Measurements from ENCODE around the gene ZNF500.
"Not testable (repeated sequence)": the region's sequence is repeated elsewhere in the genome, so short reads cannot be mapped to it uniquely, and the experiment has no call there.

Gene ZNF500

DNA sequence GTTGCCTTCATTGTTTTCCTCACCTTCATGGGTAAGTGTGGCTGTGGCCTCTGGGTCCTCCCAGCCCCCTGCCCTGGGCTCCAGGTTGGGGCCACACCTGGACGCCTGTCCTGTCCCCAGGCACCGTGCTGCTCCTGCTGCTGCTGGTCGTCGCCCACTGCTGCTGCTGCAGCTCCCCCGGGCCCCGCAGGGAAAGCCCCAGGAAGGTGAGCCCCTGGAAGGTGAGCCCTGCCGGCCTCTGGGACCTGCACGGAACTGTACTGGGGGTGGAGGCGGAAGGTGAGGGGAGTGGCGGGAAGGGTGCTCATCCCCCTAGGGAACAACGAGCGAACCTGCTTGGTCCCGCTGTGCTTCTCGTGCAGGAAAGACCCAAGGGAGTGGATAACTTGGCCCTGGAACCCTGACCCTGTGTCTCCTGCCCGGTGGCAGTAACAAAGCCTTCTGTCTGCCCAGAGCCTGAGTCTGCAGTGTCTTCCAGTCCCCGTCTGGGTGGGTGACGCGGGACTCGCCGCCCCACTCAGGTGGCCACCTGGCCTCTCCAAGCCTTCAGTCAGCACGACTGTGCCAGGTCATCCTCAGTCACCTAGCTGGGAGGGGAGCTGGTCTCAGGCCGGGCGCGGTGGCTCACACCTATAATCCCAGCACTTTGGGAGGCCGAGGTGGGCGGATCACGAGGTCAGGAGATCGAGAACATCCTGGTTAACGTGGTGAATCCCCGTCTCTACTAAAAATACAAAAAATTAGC is 29.0 kb upstream of the ZNF500 start:
- DNase-seq = no peak

DNA sequence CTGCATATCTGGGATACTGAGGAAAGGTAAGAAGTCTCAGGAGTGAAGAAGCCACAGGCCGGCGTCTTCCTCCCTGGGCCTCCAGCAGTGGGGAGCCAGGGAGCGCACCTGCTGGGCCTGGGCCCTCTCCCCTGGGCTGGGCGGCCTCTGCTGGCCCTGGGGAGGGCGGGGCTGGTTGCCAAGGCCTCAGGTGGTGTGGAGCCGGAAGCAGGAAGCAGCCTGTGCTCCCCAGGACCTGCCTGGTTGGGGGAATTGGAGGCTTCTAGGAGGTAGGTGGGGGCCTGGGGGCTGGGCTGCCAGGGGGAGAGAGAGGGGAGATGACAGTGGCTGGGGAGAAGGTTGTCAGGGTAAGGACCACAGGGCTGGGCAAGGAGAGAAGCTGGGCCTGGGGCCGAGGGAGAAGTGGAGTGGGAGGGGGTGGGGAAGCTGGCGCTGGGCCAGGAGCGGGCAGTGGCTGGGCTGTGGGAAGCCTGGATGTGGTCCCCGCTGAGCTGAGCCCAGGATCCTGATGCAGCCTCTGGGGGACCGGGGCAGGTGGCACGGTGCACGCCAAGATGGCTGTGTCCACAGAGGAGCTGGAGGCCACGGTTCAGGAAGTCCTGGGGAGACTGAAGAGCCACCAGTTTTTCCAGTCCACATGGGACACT is 28.3 kb upstream of the ZNF500 start, which contains the start of gene SMIM22:
Gene SMIM22 (plus strand): TSS at position 189 of the 647 bp plus-strand sequence. CDS start 366 bp downstream, at position 555.
- no peak for DNase-seq

DNA sequence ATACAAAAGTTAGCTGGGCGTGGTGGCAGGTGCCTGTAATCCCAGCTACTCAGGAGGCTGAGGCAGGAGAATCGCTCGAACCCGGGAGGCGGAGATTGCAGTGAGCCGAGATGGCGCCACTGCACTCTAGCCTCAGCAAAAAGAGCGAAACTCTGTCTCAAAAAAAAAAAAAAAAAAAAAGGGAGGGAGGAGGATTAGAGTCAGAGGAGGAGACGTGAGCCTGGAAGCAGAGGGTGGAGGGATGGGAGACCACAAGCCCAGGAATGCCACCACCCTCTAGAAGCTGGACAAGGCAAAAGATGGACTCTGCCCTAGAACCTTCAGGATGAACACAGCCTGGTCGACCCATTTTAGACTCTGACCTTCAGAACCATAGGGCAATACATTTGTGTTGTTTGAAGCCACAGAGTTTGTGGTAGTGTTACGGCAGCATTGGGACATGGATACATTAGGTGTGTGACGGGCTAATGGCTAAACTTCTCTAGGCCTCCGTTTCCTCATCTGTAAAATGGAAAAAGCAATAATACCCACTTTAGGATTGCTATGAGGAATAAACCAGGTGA is 26.1 kb upstream of the ZNF500 start:
- DNase-seq = no peak

DNA sequence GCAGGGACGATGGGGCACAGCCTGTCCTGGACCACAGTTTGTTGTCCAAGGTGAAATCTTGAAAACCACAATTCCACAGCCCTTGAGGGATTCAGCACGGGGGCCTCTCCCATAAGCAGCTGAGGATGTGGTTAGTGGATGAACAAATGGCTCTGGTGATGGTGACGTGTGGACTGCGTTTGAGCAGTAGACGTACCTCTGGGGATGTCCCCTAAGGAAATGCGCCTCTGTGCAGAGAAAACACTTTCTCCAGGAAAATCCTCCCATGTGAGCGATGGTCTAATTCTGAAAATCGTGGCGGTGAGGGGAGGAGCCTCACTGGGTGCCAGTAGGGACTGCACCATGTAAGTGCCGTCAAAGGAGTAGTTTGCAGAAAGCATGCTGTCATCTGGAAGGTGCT is 23.9 kb upstream of the ZNF500 start:
- DNase-seq = no peak

DNA sequence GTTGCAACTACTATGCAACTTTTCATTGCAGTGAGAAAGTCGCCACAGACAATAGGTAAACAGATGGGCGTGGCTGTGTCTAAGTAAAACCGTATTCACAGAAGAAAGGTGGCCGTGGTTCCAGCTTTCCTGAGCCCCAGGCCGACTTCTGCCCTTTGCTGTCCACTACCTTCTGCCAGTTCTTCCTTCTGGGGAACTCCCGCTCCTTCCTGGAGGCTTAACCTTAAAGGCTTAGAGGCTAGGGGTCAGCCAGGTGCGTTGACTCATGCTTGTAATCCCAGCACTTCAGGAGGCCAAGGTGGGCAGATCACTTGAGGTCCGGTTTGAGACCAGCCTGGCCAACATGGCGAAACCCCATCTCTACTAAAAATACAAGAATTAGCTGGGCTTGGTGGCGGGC is 23.3 kb upstream of the ZNF500 start:
- no peak for DNase-seq

DNA sequence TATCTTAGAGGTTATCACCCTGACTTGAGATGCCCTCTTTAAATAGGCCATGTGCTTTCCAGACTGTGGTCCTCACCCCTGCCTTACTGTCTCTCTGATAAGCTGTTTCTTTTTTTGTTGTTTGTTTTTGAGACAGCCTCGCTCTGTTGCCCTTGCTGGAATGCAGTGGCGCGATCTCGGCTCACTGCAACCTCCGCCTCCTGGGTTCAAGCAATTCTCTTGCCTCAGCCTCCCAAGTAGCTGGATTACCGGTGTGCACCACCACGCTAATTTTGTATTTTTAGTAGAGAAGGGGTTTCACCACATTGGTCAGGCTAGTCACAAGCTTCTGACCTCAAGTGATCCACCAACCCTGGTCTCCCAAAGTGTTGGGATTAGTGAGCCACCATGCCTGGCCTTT is 21.9 kb upstream of the ZNF500 start:
- DNase-seq = no peak

DNA sequence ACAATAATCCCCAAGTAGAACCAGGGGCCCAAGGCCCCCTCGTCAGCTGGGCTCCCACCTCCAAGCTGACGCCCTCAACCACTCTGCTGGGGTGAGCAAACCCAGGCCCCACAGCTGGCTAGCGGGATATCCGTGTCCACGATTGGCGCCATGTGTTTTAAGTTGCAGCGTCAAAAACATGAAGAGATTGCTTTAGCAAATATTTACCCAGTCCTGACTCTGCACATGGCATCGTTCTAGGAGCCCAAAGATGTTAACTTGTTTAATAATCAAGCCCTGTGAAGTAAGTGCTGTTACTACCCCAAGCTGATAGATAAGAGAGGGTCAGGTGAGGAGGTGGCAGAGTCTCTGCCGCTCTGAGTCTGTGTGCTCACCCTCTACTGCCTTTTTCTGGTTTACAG is 21.5 kb upstream of the ZNF500 start:
- DNase-seq = no peak

DNA sequence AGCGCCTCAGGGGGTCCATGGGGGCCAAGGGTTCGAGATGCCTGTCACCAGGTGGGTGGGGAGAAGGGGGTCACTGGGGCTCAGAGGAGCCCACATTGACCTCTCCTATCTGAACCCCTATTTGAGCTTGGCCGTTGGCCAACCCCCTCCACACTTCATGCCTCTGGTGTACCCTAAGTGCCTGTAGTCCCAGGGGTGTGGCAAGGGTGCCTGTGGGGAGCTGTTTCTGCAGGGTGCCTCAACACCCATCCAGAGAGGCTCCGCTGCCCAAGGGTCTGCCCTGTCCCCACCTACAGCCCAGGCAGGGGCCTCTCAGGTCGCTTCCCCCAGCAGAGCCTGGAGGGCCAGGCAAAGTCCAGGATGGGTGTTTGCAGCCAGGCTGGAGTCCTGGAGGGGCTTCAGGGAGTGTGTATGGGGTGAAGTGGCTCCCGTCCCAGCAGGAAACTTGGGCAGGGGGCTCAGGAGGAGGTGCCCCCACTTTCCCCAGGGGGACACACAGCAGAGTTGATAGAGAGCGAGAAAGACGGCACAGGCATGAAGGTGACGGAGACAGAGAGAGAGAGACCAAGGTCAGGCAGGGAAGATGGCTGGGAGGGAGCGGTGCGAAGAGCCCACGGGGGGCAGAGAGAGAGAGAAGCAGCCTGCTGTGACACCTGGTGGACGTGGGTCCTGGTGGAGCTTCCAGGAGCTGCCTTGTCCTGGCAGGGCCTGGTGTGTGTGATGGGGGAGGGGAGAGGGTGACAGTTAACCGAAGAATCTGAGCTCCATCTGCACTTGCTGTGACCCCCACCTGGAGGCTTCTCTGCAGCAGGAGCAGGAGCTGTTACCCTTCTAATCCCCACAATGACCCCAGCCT is 20.9 kb upstream of the ZNF500 start, which contains the start of gene SEPTIN12:
Gene SEPTIN12 (minus strand): TSS at position 719 of the 856 bp plus-strand sequence. CDS start 700 bp downstream, at position 19.
- no peak for DNase-seq

DNA sequence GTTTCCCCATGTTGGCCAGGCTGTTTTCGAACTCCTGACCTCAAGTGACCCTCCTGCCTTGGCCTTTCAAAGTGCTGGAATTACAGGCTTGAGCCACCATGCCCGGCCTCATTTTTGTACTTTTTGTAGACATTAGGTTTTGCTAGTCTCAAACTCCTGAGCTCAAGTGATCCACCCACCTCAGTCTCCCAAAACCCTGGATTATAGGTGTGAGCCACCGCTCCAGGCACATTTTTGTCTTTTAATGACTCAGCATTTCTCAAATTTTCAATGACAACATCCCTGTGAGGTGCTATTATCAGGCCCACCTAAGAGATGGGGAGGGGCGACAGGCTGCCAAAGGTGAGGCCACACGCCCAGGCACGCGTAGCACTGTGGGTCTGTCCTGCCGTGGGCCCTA is 20.1 kb upstream of the ZNF500 start:
- no peak for DNase-seq

DNA sequence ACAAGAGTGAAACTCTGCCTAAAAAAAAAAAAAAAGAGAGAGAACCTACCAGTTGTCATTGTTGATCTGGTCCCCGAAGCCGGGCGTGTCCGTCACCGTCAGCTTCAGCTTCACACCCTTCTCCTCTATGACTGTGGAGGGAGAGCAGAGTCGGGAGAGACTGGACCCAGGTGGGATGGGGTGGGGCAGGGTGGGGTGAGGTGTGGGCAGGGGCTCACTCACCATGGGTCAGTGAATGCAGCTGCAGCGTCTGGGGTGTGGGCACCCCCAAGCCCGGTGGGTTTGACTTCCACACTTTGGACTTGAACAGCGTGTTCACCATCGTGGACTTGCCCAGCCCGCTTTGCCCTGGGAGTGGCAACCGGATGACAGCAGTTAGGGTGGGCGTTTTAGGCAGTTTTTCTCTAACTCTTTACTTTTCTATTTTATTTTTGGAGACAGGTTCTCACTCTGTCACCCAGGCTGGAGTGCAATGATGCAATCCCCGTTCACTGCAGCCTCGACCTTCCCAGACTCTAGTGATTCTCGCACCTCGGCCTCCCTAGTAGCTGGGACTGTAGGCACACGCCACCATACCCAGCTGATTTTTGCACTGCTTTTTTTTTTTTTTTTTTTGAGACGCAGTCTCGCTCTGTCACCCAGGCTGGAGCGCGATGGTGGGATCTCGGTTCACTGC is 18.9 kb upstream of the ZNF500 start:
- DNase-seq = no peak

DNA sequence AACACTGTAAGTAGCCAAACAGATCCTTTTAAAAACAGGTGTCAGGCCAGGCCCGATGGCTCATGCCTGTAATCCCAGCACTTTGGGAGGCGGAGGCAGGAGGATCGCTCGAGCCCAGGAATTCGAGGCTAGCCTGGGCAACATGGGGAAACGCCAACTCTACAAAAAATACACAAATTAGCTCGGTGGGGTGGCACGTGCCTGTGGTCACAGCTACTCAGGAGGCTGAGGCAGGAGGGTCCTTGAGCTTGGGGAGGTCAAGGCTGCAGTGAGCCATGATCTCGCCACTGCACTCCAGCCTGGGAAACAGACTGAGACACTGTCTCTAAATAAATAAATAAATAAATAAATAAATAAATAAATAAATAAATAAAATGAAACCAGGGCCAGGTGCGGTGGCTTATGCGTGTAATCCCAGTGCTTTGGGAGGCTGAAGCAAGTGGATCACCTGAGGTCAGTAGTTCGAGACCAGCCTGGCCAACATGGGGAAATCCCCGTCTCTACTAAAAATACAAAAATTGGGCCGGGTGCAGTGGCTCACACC is 17.6 kb upstream of the ZNF500 start:
- DNase-seq = not testable (repeated sequence)

DNA sequence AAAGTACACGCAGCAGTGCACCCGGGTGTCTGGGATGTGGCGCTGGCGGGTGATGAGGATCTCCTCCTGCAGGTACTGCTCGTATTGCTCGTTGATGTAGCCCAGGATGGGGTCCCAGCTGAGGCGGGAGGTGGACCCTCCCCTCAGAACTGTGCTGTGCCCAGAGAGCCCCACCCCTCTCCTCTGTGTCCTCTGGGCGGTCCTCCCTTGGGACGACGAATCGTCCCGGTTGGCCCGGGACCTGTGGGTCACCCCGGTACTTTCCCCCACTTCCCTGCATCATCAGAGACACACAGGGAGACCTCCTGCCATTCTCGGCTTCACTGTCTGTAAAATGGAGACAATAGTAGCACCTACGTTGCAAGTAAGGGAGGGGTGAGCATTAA is 17.0 kb upstream of the ZNF500 start:
- DNase-seq = no peak

DNA sequence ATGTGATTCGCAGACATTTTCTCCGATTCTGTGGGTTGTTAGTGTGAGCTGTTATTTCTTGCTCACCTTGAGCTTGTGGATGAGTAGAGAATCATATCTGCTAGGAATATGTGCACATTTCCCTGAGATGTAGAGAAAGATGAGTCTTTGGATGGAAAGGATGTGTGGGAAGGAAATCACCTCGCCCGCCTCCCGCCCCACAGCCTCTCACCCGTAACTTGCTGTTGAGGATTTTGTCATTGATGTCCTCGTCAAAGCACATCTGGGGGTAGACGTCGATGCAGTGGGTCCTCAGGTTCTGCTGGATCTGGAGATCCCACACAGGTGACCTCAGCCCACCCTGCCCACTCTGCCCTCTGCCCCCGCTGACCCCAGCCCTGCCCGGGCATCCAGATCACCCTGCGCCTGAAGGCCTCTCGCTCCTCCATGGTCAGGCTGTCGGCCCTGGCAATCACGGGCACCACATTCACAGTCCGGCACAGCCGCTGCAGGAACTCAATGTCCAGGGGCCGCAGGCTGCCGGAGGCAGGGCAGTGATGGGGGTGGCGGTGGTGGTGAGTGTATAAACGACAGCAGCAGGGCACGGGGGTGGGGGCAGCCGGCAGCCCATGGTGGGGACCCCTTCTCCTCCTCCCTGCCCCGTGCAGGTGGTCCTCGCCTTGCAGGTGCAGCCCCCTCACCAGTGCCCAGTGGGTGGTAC is 16.4 kb upstream of the ZNF500 start:
- no peak for DNase-seq

DNA sequence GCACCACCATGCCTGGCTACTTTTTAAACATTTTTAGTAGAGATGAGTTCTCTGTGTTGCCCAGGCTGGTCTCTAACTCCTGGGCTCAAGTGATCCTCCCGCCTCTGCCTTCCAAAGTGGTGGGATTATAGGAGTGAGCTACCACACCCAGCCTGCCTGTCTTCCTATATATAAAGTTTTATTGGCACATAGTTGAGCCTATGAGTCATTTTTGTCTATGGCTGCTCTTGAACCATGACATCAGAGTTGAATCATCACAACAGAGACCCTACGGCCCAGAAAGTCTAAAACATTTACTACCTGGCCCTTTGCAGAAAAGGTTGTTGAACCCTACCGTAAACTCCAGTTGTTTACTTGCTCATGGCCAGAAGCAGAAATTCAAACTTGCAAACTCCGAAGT is 13.3 kb upstream of the ZNF500 start:
- no peak for DNase-seq

DNA sequence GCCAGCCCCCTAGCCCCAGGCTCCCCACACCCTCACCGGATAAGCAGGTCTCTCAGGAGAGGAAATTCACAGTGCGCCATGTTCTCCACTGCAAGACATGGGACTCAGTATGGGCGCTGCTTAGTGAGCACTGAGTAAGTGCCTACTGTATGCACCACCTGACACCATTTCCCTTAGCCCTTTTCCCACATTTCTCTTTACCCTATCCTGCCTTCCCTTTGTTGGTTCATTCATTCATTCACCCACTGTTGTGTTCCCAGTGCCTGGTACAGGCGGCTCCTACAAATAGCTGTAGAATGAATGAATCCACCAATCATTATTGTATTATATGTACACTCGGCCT is 11.1 kb upstream of the ZNF500 start:
- no peak for DNase-seq

DNA sequence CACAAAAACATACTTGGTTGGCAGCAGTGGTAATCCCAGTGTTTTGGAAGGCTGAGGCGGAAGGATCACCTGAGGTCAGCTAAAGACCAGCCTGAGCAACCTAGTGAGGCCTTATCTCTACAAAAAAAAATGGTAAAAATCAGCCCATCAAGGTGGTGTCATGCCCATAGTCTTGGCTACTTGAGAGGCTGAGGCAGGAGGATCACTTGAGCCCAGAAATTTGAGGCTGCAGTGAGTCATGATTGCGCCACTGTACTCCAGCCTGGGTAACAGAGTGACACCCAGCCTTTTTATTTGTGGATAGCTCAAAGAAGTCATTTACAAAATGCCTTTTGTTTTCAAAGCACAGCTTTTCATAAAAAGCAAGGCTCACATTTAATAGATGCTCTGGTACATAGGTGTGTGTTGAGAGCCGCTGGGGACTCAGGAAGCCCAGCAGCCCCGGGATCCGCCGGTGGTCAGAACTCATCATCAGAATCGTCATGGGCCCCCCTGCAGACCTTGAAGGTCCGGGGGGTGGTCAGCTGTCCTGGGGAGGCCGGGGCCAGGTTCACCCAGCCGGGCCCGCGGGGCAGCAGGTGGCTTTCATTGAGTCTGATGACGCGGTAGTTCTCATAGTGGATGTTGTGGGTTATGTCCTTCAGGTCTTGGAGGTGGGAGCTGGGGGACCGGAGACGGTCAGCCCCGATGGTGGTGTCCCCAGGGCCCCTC is 10.5 kb upstream of the ZNF500 start:
- no peak for DNase-seq

DNA sequence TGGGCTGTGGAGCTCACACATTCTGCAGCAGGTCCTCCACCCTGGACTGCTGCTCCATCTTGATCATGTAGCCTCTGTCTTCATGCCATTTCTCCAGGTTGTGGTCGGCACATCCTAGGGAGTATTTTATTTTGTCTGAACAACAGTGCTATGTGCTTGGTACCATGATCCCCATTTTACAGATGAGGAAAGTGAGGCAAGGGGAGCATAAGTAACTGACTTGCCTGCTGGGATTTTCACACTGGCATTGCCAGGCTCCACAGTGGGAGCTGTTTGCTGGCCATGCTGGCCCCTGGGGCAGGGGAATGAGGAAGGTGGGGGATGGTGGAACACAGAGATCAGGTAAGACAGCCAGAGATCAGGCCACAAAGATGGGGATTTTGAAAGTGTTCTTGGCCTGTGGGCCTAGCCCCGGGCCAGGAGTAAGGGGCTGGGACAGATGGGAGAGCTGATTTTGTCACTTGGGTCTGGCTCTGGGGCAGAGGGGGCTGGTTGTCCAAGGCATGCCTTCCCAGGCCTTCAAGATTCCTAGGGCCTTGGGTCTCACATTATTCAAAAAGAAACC is 9.3 kb upstream of the ZNF500 start:
- no peak for DNase-seq

DNA sequence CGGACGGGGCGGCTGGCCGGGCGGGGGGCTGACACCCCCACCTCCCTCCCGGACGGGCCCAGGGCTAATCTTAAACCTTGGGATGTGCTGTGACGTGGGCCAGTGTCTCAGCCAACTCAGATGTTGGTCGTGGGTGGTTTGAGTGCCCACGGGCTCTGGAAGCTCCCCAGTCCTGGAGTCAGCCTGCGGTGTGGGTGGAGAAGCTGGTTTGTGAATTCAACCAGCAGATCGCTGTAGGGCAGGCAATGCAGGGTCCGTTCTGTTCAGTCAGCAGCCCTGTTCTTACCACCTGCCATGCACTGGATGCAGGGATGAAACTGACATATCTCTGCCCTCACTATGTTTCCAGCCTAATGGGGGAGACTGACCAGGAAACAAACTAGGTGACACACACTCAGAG is 8.0 kb upstream of the ZNF500 start:
- no peak for DNase-seq

DNA sequence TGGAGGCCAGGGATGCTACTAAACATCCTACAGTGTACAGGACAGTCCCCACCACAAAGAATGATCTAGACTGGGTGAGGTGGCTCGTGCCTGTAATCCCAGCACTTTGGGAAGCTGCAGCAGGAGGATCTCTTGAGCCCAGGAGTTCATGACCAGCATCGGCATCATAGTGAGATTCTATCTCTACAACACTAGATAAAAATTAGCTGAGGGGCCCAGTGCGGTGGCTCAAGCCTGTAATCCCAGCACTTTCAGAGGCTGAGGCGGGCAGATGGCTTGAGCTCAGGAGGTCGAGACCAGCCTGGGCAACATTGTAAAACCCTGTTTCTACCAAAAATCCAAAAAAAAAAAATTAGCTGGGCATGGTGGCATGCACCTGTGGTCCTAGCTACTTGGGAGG is 5.4 kb upstream of the ZNF500 start:
- DNase-seq = no peak

DNA sequence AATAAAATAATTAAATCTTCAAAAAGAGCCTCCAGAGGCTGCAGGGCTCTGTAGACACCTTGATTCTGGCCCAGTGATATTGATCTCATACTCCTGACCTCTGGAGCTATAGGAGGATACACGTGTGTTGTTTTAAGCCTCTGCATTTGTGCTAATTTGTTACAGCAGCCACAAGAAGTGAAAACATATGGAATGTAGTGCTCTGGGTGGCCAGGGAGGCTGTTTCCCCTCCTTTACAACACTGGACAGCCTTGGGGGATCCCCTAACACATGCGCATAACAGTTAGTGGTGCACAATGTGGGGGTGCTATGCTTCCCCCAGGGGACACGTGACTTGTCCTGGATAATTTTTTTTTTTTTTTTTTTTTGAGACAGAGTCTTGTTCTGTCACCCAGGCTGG is 4.7 kb upstream of the ZNF500 start:
- DNase-seq = no peak

DNA sequence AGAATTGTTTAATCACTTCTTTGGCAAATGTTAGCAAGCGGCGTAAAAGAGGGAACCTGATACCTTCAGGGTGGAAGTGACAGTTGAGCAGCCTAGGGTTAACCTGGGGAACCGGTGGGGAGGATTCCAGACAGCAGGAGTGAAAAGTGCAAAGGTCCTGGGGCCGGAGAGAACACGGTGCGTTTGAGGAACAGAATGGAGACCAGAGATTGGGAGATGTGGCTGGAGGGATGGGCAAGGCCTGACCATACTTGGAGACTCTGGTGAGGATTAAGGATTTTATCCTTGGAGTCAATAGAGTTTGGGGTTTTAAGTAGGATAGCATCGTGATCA is 2.3 kb upstream of the ZNF500 start:
- no peak for DNase-seq
